OCI-LY7 (cell line): ENCODE data around the gene ROPN1L.

Experiments used
- CTCF ChIP-seq: fragments of 200-600 bp; sonication (generic); conservative IDR thresholded peaks from 2 replicates; pipeline ENCODE4 v1.5.1; 2014; ENCODE audit warnings: mild to moderate bottlenecking, antibody characterized with exemption, low read length, moderate library complexity, mixed read lengths
- EZH2phosphoT487 ChIP-seq: fragments of 200-600 bp; sonication (generic); IDR thresholded peaks from 2 replicates; pipeline ENCODE4 v1.6.1; 2018; ENCODE audit warnings: low read depth, borderline replicate concordance, mild to moderate bottlenecking, mixed run types, antibody characterized with exemption, low read length, moderate library complexity, mixed read lengths

GRCh38 chr5:10513501-10514442 lies 72.1 kb downstream of the ROPN1L start:
- TF ChIP-seq CTCF (no peak), EZH2phosphoT487 (no peak)
